Left hindlimb (tissue), 1 donor: ENCODE results near the gene SLC38A6.

Experiments
- DNase-seq: peaks from one replicate; pipeline ENCODE4 v3.0.0-alpha.2; 2018

SLC38A6 gene

DNA sequence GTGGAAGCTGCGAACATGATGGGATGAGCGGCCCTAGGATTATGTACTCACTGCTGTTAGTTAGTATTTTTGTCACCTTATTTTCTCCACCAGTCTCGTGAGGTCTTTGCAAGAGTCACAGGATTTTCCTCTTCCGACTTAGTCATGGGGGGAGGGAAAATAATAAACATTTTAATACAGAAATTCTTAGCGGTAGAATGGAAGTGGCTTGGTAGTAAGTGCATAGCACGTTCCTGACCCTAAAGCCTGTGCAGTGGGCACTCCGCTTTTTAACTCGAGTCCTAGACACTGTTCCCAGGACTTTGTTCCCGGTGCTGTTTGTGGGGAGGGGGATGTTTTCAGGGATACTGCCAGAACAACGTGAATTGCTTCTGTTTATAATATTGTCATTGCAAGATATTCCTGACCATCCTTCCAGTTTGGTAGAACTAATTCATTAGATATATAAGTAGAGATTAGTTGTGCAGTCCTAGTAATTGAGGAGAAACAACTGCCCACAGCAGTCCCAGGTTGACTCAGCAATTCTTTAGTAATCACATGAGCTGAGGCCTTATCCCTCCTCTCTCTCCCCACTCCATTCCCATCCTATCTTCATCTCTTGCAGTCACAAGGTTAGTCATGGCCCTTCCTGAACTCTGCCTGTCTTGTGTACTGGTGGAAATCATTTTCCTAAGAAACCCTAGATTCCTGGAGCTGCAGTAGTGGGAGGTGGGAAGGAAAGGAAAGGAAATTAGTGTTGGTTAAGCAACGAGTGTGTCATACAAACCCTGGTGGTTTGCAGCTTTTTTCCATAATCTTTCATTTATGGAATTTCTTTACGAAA lies 799 bp downstream of the SLC38A6 start:
- no peak for DNase-seq

DNA sequence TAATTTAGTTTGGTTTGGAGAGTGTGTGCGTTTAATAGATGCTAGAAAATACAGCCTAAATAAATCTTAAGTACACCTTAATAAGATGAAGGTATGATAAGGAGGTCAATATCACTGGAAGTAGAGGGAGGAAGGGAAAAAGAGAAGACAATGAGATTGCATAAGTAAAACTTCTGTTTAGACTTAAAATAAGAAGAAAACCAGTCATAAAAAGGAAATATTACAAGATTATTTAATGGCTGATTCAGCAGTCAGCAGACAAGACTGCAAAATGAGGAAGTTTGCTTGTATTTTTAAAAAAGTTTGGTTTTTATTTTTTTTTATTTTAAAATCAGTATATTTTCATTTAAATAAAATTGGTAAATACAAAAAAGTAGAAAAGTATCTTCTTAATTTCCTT lies 3.2 kb downstream of the SLC38A6 start:
- no peak for DNase-seq

DNA sequence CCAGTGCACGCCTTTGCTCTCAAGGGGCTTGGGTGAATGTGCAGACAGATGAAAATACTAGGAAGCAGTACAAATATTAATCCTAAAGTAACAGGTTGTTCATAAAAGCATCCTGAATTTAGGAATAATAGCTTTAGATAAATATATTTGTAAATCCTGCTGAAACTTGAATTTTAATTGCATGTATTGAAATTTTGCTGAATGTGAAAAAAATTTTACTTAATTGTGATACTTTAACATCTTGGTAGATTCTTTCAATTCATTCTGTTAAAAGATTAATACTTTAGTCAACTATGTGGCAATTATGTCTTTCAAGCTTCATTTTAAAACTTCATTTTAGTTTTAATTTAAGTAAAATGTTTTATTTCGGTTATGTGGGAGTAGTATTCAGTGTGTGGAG lies 5.5 kb downstream of the SLC38A6 start:
- no peak for DNase-seq

DNA sequence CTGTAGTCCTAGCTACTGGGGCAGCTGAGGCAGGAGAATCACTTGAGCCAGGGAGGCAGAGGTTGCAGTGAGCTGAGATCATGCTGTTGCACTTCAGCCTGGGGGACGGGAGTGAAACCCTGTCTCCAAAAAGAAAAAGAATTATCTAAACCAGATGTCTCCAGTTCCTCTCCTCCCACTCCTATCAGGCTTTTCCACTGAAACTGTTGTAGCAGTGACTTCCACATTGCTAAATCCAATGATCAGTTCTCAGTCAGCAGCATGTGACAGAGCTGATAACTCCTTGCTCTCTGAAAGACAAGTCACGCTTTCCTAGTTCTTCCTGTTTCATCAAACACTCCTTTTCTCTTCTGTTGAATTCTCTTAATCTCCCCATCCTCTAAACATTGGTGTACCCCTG lies 8.6 kb downstream of the SLC38A6 start:
- DNase-seq: no peak

DNA sequence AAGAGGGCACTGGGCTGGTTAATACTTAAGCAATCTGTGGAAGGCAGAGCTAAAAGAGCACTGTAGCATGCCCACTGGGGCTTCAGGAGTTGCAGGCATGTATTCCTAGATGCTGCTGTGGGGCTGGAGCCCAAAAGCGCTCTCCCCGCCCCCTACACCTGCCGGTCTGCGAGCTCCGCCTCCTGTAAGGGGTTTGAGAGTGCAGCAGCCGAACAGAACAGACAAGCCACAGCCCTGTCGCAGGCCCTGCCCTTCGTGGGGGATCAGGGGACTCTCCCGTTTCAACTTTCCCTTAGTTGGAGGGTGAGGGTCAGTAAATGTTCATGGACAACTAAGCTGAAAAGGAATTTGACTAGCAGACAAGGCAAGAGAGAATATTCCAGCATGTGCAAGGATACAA lies 17.6 kb downstream of the SLC38A6 start:
- no peak for DNase-seq

GRCh38 chr14:60999536-60999935 lies 18.5 kb downstream of the SLC38A6 start:
- DNase-seq: no peak

GRCh38 chr14:61003571-61003970 lies 22.5 kb downstream of the SLC38A6 start:
- DNase-seq: no peak

DNA sequence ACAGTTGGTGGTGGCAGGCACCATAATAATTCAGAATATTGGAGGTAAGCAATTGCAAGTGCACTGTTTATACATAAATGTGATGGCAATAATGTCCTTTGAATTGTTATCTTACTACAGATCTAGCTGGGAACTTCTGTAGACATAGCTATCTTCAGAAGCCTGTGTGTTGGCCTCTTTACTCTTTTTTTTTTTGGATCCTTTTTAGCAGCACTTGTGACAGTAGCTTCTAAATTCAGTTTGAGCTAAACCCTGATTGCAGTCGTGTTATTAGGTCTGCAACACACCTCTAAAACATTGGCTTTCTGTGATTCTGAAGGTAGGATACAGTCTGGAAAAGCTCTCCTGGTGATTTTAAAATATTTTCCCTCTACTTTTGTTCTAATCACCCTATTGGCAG lies 38.5 kb downstream of the SLC38A6 start:
- no peak for DNase-seq

DNA sequence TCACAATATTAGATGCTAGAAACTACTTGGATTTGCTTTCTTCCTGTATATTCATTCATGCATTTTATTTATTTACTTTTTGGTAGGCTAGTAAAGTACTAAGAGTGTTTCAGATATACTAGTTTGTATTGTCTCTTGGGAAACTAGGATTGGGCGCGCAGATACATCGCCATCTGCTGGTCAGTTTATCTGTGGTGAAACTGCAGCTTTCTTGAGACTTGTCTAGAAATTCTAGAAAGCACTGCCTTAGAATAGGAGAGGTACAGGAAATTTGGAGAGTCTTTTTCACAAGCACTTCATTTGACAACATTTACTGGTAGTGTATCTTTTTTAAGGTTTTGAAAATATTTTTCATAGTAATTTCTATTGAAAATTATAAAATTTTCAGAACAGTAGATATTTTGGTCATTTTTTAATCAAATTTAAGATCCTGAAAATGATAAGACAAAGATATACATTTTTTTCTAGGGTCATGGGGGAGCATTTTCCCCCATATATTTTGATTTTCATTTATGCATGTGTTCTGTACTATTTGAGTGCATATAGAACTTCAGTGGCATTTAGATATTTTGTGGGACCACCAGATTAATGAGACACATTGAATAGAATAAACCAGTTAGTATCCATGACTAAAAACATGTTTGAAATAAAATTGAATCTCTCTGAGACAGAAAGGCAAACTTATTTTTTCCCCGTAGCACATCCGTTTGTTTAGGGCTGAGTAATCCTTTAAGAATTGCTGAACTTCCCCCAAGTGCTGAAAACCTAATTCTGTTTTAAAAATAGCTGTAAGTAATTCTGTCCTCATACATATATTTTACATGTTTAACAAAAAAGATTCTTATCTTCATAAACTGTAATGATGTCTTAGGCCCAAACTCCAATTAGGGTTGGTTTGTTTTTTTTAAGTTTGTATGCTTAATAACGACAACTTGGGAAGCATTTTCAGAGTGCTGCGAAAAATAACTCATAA lies 44.5 kb downstream of the SLC38A6 start:
- DNase-seq: peak; percentile 63

- no peak for DNase-seq
These were observed 45.5 kb downstream of the SLC38A6 start for GRCh38 chr14:61026526-61026925.

- no peak for DNase-seq
These were observed 50.0 kb downstream of the SLC38A6 start for GRCh38 chr14:61031026-61031425.

GRCh38 chr14:61033054-61033453 lies 52.0 kb downstream of the SLC38A6 start:
- DNase-seq: no peak

GRCh38 chr14:61033855-61034254 lies 52.8 kb downstream of the SLC38A6 start:
- no peak for DNase-seq

- DNase-seq: no peak
These were observed 53.5 kb downstream of the SLC38A6 start for GRCh38 chr14:61034416-61035120.

DNA sequence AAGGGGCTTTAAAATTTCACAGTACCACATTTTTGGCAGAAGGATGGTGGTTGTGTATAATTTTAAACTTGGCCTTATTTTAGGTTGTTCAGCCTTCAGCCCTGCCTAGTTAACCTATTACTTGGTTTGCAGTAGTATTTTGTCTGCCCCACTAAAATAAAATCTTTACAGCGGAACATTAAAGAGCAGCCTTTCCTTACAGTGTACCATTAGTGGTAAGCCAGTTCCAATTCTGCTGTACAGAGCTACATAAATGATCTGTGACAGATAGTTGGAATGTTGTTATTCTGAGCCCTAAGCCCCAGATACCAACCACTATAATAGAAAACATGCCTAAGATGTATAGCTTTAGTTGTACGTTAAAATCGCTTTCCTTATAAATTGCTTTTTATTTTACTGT lies 56.2 kb downstream of the SLC38A6 start:
- no peak for DNase-seq

DNA sequence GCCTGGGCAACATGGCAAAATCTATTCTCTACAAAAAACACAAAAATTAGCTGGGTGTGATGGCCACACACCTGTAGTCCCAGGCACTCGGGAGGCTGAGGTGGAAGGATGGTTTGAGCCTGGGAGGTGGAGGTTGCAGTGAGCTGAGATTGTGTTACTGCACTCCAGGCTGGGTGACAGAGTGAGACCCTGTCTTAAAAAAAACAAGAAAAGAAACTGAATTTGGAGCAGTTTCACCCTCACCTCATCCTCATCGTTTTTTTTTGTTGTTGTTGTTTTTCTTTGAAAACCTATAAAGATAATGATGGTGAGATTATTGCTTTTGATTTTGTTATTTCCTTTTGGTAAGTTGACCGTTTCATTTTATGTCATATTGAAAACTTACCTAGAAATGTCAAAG lies 60.7 kb downstream of the SLC38A6 start:
- no peak for DNase-seq

DNA sequence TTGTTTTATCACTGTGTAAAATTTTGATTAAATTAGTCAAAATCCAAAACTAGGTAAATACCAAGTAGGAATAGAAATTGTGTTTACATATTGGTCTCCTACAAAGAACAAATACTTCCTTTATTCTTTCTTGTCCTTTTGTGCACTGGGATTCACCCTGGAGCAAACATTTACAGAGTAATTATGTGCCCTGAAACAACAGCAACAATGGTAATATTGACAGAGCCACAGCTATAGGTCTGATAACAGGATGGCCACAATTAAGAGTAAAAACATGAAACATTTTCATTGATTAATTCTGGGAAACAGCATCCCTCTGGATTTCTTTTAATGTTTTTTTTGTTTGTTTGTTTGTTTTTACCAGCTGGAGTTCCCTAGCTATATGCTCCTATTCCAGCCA lies 61.2 kb downstream of the SLC38A6 start:
- DNase-seq: no peak

- DNase-seq: no peak
These were observed 62.5 kb downstream of the SLC38A6 start for GRCh38 chr14:61043506-61043905.

DNA sequence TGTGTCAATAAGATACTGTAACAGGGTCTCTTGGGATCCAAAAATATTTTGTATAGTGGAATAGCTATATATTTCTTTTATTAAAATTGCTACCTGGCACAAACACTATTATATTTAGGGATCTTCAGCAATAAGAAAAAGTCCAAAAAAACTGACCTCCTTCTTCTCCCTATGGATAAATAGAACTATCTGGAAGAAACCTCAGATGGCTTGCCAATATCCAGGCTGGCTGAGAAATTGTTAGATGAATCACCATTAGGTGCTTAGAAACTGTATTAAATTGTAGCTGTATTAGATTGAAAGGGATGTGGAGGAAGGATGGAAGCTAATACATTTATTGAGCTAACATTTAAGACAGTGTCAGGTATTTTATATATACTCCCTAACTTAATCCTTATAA lies 66.0 kb downstream of the SLC38A6 start:
- DNase-seq: no peak

GRCh38 chr14:61048640-61049039 lies 67.6 kb downstream of the SLC38A6 start:
- no peak for DNase-seq

- no peak for DNase-seq
These were observed 69.4 kb downstream of the SLC38A6 start for GRCh38 chr14:61050417-61050816.

DNA sequence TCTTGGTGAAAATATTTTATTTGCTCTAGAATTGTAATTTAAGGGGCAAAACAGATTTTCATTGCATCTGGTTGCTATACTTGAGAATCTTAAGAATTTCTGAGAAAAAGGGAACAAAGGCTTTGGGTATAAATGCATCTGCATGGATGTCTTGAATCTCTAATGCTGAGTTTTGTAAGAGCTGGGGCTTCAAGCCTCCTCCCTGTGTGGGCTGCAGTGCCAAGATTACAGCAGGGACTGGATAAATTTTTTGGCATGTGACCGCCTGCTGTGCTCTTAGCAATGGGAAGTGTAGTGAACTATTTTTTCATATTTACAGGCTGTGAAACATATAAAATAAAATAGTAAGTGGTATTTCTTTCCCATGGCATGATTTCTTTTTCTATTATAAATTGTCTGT lies 70.0 kb downstream of the SLC38A6 start:
- peak; percentile 61 for DNase-seq

DNA sequence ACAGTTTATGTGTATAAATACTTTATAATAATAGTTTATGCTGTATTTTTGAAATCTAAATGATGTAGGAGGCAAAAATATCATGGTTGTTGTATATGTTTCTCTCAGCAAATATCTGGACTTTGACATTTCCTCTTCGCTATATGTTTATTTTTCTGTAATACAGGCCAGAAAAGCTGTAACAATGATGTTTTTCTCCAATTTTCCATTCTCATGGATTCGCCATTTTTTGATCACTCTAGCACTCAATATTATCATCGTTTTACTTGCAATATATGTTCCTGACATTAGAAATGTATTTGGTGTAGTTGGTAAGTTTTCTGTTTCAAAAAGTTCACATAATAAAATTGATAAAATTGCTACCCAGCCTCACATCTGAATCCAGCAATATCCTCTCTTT lies 70.6 kb downstream of the SLC38A6 start:
- DNase-seq: no peak
